ENCODE results near the gene WDFY3.

The WDFY3 gene

DNA sequence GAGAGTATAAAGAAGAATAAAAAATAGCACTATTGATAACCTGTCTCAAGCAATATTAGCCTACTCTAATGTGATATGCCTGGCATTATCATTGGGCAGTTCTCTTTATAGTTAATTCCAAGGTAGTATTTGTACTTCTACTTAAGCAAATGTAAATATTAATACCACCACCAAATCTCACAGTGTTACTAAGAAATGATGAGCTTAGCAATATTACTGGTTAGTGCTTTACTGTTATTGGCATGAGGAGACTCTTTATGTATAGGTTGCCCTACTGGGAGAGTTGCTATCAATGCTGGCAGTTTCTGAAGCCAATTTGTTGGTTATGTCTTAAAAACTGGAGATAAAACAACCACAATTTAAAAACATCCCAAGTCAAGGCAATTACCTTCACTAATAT lies 227.9 kb downstream of the WDFY3 start:
- Histone ChIP-seq H3K4me3 (IDR thresholded peaks at IDR 0.05; ENCODE audit: insufficient read depth, low read depth, low read length) (no peak overlapping the region), H3K9ac (no peak overlapping the region), H3K27me3 (ENCODE audit: insufficient read depth, low read depth) (no peaks in the 10 kb centered on the region), H3K4me2 (no peak overlapping the region), H3K4me1 (ENCODE audit: low read depth, poor library complexity, severe bottlenecking) (no peaks in the 10 kb centered on the region), H3K27ac (no peak overlapping the region), H3K79me2 (ENCODE audit: insufficient read depth, low read depth) (no peaks in the 10 kb centered on the region), H4K20me1 (ENCODE audit: insufficient read depth) (no peaks in the 10 kb centered on the region), H3K36me3 (ENCODE audit: insufficient read depth) (no peaks in the 10 kb centered on the region), H2AFZ (ENCODE audit: low read depth) (no peak overlapping the region)
- TF ChIP-seq, protein P1, sequence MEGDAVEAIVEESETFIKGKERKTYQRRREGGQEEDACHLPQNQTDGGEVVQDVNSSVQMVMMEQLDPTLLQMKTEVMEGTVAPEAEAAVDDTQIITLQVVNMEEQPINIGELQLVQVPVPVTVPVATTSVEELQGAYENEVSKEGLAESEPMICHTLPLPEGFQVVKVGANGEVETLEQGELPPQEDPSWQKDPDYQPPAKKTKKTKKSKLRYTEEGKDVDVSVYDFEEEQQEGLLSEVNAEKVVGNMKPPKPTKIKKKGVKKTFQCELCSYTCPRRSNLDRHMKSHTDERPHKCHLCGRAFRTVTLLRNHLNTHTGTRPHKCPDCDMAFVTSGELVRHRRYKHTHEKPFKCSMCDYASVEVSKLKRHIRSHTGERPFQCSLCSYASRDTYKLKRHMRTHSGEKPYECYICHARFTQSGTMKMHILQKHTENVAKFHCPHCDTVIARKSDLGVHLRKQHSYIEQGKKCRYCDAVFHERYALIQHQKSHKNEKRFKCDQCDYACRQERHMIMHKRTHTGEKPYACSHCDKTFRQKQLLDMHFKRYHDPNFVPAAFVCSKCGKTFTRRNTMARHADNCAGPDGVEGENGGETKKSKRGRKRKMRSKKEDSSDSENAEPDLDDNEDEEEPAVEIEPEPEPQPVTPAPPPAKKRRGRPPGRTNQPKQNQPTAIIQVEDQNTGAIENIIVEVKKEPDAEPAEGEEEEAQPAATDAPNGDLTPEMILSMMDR (conservative IDR thresholded peaks at IDR 0.05; ENCODE audit: low read depth, low read length) = no peak

DNA sequence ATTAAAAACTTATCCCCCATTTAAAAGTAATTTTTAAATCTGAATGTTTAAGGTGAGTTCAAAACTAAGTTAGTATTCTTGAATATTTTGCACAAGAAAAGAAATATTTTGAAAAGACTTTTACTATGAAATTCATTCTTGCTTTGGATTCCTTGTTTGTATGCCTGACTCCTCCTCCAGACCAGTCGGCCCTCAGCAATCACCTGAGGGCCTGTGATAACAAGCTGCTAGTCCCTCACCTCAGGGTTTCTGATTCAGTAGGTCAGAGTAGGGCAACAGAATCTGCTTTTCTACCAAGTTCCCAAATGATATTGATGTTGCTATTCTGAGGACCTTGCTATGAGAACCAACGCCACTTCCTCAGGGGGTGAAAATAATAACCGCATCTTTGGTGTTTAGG lies 228.8 kb downstream of the WDFY3 start:
- no peaks in the 10 kb centered on the region for H3K36me3 ChIP-seq (ENCODE audit: insufficient read depth)
- H2AFZ ChIP-seq (ENCODE audit: low read depth) = no peak overlapping the region
- no peak overlapping the region for H3K27ac ChIP-seq
- H3K4me3 ChIP-seq (IDR thresholded peaks at IDR 0.05; ENCODE audit: insufficient read depth, low read depth, low read length) = no peak overlapping the region
- H3K4me1 ChIP-seq (ENCODE audit: low read depth, poor library complexity, severe bottlenecking) = no peaks in the 10 kb centered on the region
- no peaks in the 10 kb centered on the region for H3K27me3 ChIP-seq (ENCODE audit: insufficient read depth, low read depth)
- TF ChIP-seq, protein P1 (conservative IDR thresholded peaks at IDR 0.05; ENCODE audit: low read depth, low read length) = no peak
- H3K79me2 ChIP-seq (ENCODE audit: insufficient read depth, low read depth) = no peaks in the 10 kb centered on the region
- H3K9ac ChIP-seq = no peak overlapping the region
- no peaks in the 10 kb centered on the region for H4K20me1 ChIP-seq (ENCODE audit: insufficient read depth)
- no peak overlapping the region for H3K4me2 ChIP-seq

DNA sequence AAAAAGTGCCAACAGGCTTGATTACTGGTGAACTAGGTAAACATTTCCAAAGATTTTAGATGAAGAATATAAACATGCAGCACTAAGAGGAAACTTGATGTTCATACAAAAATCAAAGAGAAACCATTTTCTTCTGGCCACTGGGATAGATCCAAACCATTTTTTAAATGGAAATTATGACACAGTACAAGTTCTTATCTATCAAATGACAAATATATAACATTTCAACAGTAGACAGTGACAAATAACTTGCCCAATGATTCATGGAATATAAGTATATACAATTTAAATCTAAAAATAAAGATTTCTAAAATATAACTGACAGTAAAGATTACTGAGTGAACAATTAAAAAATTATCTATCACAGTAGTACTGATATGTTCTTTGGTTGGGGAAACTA lies 232.5 kb downstream of the WDFY3 start:
- Histone ChIP-seq H3K79me2 (ENCODE audit: insufficient read depth, low read depth) (no peaks in the 10 kb centered on the region), H4K20me1 (ENCODE audit: insufficient read depth) (no peaks in the 10 kb centered on the region), H3K9ac (no peak overlapping the region), H3K4me1 (ENCODE audit: low read depth, poor library complexity, severe bottlenecking) (peaks cover 13% of the 10 kb centered on the region), H3K36me3 (ENCODE audit: insufficient read depth) (no peaks in the 10 kb centered on the region), H3K27me3 (ENCODE audit: insufficient read depth, low read depth) (no peaks in the 10 kb centered on the region), H2AFZ (ENCODE audit: low read depth) (no peak overlapping the region), H3K27ac (no peak overlapping the region), H3K4me2 (no peak overlapping the region), H3K4me3 (IDR thresholded peaks at IDR 0.05; ENCODE audit: insufficient read depth, low read depth, low read length) (no peak overlapping the region)
- TF ChIP-seq, protein P1 (conservative IDR thresholded peaks at IDR 0.05; ENCODE audit: low read depth, low read length) = no peak

DNA sequence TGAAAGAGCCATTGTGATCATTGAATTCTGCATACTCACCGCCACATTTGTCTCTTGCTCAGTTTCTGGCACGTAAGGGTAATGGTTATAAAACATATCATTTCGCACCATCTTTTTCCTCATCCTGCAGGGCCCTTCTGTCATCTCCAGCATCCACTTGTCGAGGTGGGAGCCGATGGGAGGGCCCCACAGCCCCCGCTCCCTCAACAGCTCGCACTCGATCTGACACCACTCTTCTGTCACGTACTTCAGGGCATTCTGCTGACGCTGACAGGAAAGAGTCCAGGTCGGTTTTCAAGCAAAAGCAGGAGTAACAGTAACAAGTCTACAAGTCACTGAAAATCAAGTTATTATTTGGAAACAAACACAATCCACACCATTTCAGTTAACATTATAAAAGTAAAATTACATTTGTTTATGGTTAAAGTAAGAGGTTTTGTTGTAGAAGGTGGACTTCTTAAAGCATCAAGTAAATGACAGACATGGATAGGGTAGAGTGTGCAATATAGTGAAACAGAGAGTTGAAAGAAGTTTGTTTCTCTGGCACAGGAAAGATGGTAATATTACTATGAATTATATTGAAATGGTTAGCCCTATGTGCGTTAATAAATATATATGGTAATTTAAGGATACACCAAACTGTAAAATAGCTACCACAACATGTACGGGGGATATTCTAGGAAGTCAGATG lies 233.0 kb downstream of the WDFY3 start:
- H2AFZ ChIP-seq (ENCODE audit: low read depth) = no peak overlapping the region
- H3K4me1 ChIP-seq (ENCODE audit: low read depth, poor library complexity, severe bottlenecking) = peaks cover 13% of the 10 kb centered on the region
- H3K27ac ChIP-seq = no peak overlapping the region
- no peaks in the 10 kb centered on the region for H3K79me2 ChIP-seq (ENCODE audit: insufficient read depth, low read depth)
- no peaks in the 10 kb centered on the region for H3K36me3 ChIP-seq (ENCODE audit: insufficient read depth)
- no peak overlapping the region for H3K4me3 ChIP-seq (IDR thresholded peaks at IDR 0.05; ENCODE audit: insufficient read depth, low read depth, low read length)
- no peak overlapping the region for H3K9ac ChIP-seq
- no peaks in the 10 kb centered on the region for H4K20me1 ChIP-seq (ENCODE audit: insufficient read depth)
- H3K27me3 ChIP-seq (ENCODE audit: insufficient read depth, low read depth) = no peaks in the 10 kb centered on the region
- TF ChIP-seq, protein P1 (conservative IDR thresholded peaks at IDR 0.05; ENCODE audit: low read depth, low read length) = no peak
- H3K4me2 ChIP-seq = no peak overlapping the region

Measured in KMS-11 (cell line).